Stimulated activated CD4-positive, alpha-beta T cell treated with anti-CD3 and anti-CD28 coated beads, Interleukin-1b, Interleukin-23, amount 100 ng/mL, for 24 hours (primary cell): ENCODE measurements around the gene SFXN2.
"Not testable (repeated sequence)": the region's sequence is repeated elsewhere in the genome, so short reads cannot be mapped to it uniquely, and the experiment has no call there.

Source experiments
- DNase-seq, 4 experiments: peaks; one replicate each; pipeline ENCODE4 v3.0.0-alpha.2; 2020; ENCODE audit warnings: low read depth in 4 of 4, low spot score in 1 of 4

The SFXN2 gene

GRCh38 chr10:102714621-102715455, at the start of gene SFXN2:
Gene SFXN2, plus strand, starts transcription at chr10:102714636. Its CDS starts 12,001 bp downstream, at chr10:102726637.
- peak; percentile 19 to 41 (median 30) for DNase-seq

- no peak for DNase-seq
Measured at GRCh38 chr10:102665904-102666509, 48.4 kb upstream of the SFXN2 start.

- not testable (repeated sequence) for DNase-seq
Measured at GRCh38 chr10:102667411-102667810, 47.0 kb upstream of the SFXN2 start.

GRCh38 chr10:102668326-102669107, 45.9 kb upstream of the SFXN2 start:
- no peak for DNase-seq

GRCh38 chr10:102669206-102670064, 45.0 kb upstream of the SFXN2 start:
- no peak for DNase-seq

GRCh38 chr10:102670065-102670670, 44.3 kb upstream of the SFXN2 start:
- no peak for DNase-seq

- DNase-seq: no peak
Measured at GRCh38 chr10:102670871-102671434, 43.5 kb upstream of the SFXN2 start.

GRCh38 chr10:102673236-102673818, 41.1 kb upstream of the SFXN2 start:
- DNase-seq: no peak

- peak in 3 of 4 experiments; percentile 30 to 46 (median 42) for DNase-seq
Measured at GRCh38 chr10:102673819-102674511, 40.5 kb upstream of the SFXN2 start.

GRCh38 chr10:102674566-102674965, 39.9 kb upstream of the SFXN2 start:
- no peak for DNase-seq

- DNase-seq: no peak
Measured at GRCh38 chr10:102675011-102675665, 39.3 kb upstream of the SFXN2 start.

GRCh38 chr10:102675666-102676533, 38.5 kb upstream of the SFXN2 start:
- DNase-seq: no peak

GRCh38 chr10:102676534-102677315, 37.7 kb upstream of the SFXN2 start:
- DNase-seq: no peak

GRCh38 chr10:102677331-102678067, 36.9 kb upstream of the SFXN2 start:
- DNase-seq: no peak

GRCh38 chr10:102678068-102678400, 36.4 kb upstream of the SFXN2 start:
- no peak for DNase-seq

- DNase-seq: no peak
Measured at GRCh38 chr10:102678842-102679289, 35.6 kb upstream of the SFXN2 start.
